SK-N-MC (cell line): ENCODE measurements around the gene POC1A.

ENCODE experiments used
- EZH2 ChIP-seq: fragments of 200-600 bp; sonication (generic); IDR thresholded peaks from one replicate; pipeline ENCODE4 v1.6.1; 2017; ENCODE audit warnings: antibody characterized with exemption
- FOXP2 ChIP-seq: optimal IDR thresholded peaks from 2 replicates; pipeline ENCODE3; 2011; ENCODE audit warnings: mild to moderate bottlenecking, moderate library complexity; ENCODE audit not compliant: insufficient read depth; ENCODE audit errors: extremely low read length, control extremely low read depth

GRCh38 chr3:52061121-52061910 lies 92.9 kb downstream of the POC1A start:
- TF ChIP-seq EZH2: no peak
- no peak for TF ChIP-seq FOXP2
